PC-3 (cell line): ENCODE data around the gene ADAMTS3.

Source experiments
- CTCF ChIP-seq: fragments of 300-600 bp; sonication (generic); conservative IDR thresholded peaks from 2 replicates; pipeline ENCODE4 v1.5.1; 2017; ENCODE audit warnings: antibody characterized with exemption, low read depth, mild to moderate bottlenecking, low read length
- EZH2 ChIP-seq: fragments of 300-600 bp; sonication (generic); IDR thresholded peaks from one replicate; pipeline ENCODE4 v1.6.1; 2017; ENCODE audit warnings: antibody characterized with exemption, mild to moderate bottlenecking, low read length; ENCODE audit not compliant: unreplicated experiment
- EZH2phosphoT487 ChIP-seq: fragments of 300-600 bp; sonication (generic); IDR thresholded peaks from 2 replicates; pipeline ENCODE4 v1.6.1; 2018; ENCODE audit warnings: mild to moderate bottlenecking, antibody characterized with exemption, low read length, borderline replicate concordance

GRCh38 chr4:72430988-72431387 lies 138.0 kb downstream of the ADAMTS3 start:
- TF ChIP-seq CTCF = no peak
- no peak for TF ChIP-seq EZH2phosphoT487
- no peak for TF ChIP-seq EZH2
